NT2/D1 (cell line): ENCODE measurements around the gene LRRC75B.

Source experiments
- SUZ12 ChIP-seq: IDR thresholded peaks from 2 replicates; pipeline ENCODE4 v1.6.1; 2011; ENCODE audit not compliant: insufficient read length, insufficient read depth; ENCODE audit errors: extremely low read depth
- ZNF274 ChIP-seq: IDR thresholded peaks from 2 replicates; pipeline ENCODE4 v1.6.1; 2011; ENCODE audit warnings: mild to moderate bottlenecking, low read depth, low read length

- TF ChIP-seq SUZ12 (no peak), ZNF274 (no peak)
Measured at GRCh38 chr22:24536089-24536488, 56.8 kb downstream of the LRRC75B start.
